ENCODE results near the gene NKD1.

Gene NKD1

GRCh38 chr16:50632927-50633800, 85.0 kb downstream of the NKD1 start:
- Mint-ChIP-seq H3K27ac (no peak overlapping the region), H3K27me3 (no peaks in the 10 kb centered on the region), H3K4me1 (no peaks in the 10 kb centered on the region)

GRCh38 chr16:50634090-50634489, 85.9 kb downstream of the NKD1 start:
- no peaks in the 10 kb centered on the region for H3K36me3 Mint-ChIP-seq
- H3K27me3 Mint-ChIP-seq, result peaks cover 4% of the 10 kb centered on the region
- no peaks in the 10 kb centered on the region for H3K9me3 Mint-ChIP-seq
- H3K27ac Mint-ChIP-seq, result no peak overlapping the region
- no peaks in the 10 kb centered on the region for H3K4me1 Mint-ChIP-seq
- H3K4me3 Mint-ChIP-seq, result no peak overlapping the region
- ATAC-seq, result no peak

More at GRCh38 chr16:50632927-50633800, 85.0 kb downstream of the NKD1 start:
- H3K9me3 Mint-ChIP-seq, result no peaks in the 10 kb centered on the region
- no peak overlapping the region for H3K4me3 Mint-ChIP-seq
- ATAC-seq, result no peak
- no peaks in the 10 kb centered on the region for H3K36me3 Mint-ChIP-seq

GRCh38 chr16:50634947-50635346, 86.8 kb downstream of the NKD1 start:
- peaks cover 13% of the 10 kb centered on the region for H3K27me3 Mint-ChIP-seq
- H3K36me3 Mint-ChIP-seq, result no peaks in the 10 kb centered on the region
- H3K9me3 Mint-ChIP-seq, result no peaks in the 10 kb centered on the region
- no peak for ATAC-seq
- H3K4me1 Mint-ChIP-seq, result no peaks in the 10 kb centered on the region
- H3K4me3 Mint-ChIP-seq, result no peak overlapping the region
- H3K27ac Mint-ChIP-seq, result no peak overlapping the region

- no peaks in the 10 kb centered on the region for H3K36me3 Mint-ChIP-seq
- H3K9me3 Mint-ChIP-seq, result no peaks in the 10 kb centered on the region
- H3K27me3 Mint-ChIP-seq, result peaks cover 21% of the 10 kb centered on the region
- no peaks in the 10 kb centered on the region for H3K4me1 Mint-ChIP-seq
- no peak overlapping the region for H3K27ac Mint-ChIP-seq
- ATAC-seq, result peak; percentile 32
- H3K4me3 Mint-ChIP-seq, result no peak overlapping the region
These were observed 87.6 kb downstream of the NKD1 start for GRCh38 chr16:50635505-50636392.

GRCh38 chr16:50636753-50637374, 88.7 kb downstream of the NKD1 start:
- no peaks in the 10 kb centered on the region for H3K4me1 Mint-ChIP-seq
- peaks cover 28% of the 10 kb centered on the region for H3K27me3 Mint-ChIP-seq
- no peaks in the 10 kb centered on the region for H3K9me3 Mint-ChIP-seq
- ATAC-seq, result no peak
- no peak overlapping the region for H3K4me3 Mint-ChIP-seq
- H3K27ac Mint-ChIP-seq, result no peak overlapping the region
- no peaks in the 10 kb centered on the region for H3K36me3 Mint-ChIP-seq

GRCh38 chr16:50637716-50638602, 89.8 kb downstream of the NKD1 start:
- H3K36me3 Mint-ChIP-seq, result no peaks in the 10 kb centered on the region
- peaks cover 28% of the 10 kb centered on the region for H3K27me3 Mint-ChIP-seq
- H3K27ac Mint-ChIP-seq, result no peak overlapping the region
- H3K9me3 Mint-ChIP-seq, result no peaks in the 10 kb centered on the region
- H3K4me1 Mint-ChIP-seq, result no peaks in the 10 kb centered on the region
- no peak overlapping the region for H3K4me3 Mint-ChIP-seq
- no peak for ATAC-seq

GRCh38 chr16:50638816-50639670, 90.8 kb downstream of the NKD1 start:
- no peak for ATAC-seq
- no peak overlapping the region for H3K27ac Mint-ChIP-seq
- no peaks in the 10 kb centered on the region for H3K36me3 Mint-ChIP-seq
- peaks cover 28% of the 10 kb centered on the region for H3K27me3 Mint-ChIP-seq
- H3K4me3 Mint-ChIP-seq, result no peak overlapping the region
- no peaks in the 10 kb centered on the region for H3K4me1 Mint-ChIP-seq
- H3K9me3 Mint-ChIP-seq, result no peaks in the 10 kb centered on the region

- no peak overlapping the region for H3K27ac Mint-ChIP-seq
- no peaks in the 10 kb centered on the region for H3K4me1 Mint-ChIP-seq
- no peak overlapping the region for H3K4me3 Mint-ChIP-seq
- H3K36me3 Mint-ChIP-seq, result no peaks in the 10 kb centered on the region
- H3K9me3 Mint-ChIP-seq, result no peaks in the 10 kb centered on the region
- no peak for ATAC-seq
- H3K27me3 Mint-ChIP-seq, result peaks cover 28% of the 10 kb centered on the region
These were observed 92.2 kb downstream of the NKD1 start for GRCh38 chr16:50640391-50640790.

- H3K27ac Mint-ChIP-seq, result no peak overlapping the region
- H3K4me1 Mint-ChIP-seq, result no peaks in the 10 kb centered on the region
- no peak for ATAC-seq
- H3K36me3 Mint-ChIP-seq, result no peaks in the 10 kb centered on the region
- H3K27me3 Mint-ChIP-seq, result peaks cover 28% of the 10 kb centered on the region
- no peak overlapping the region for H3K4me3 Mint-ChIP-seq
- no peaks in the 10 kb centered on the region for H3K9me3 Mint-ChIP-seq
These were observed 93.0 kb downstream of the NKD1 start for GRCh38 chr16:50640919-50641817.

GRCh38 chr16:50641818-50642187, 93.6 kb downstream of the NKD1 start:
- Mint-ChIP-seq H3K9me3 (no peaks in the 10 kb centered on the region), H3K36me3 (no peaks in the 10 kb centered on the region), H3K4me3 (no peak overlapping the region), H3K27ac (no peak overlapping the region), H3K4me1 (no peaks in the 10 kb centered on the region), H3K27me3 (peaks cover 28% of the 10 kb centered on the region)
- ATAC-seq, result no peak

GRCh38 chr16:50642349-50642748, 94.2 kb downstream of the NKD1 start:
- Mint-ChIP-seq H3K4me3 (no peak overlapping the region), H3K27ac (no peak overlapping the region), H3K9me3 (no peaks in the 10 kb centered on the region), H3K36me3 (no peaks in the 10 kb centered on the region), H3K4me1 (no peaks in the 10 kb centered on the region), H3K27me3 (peaks cover 28% of the 10 kb centered on the region)
- ATAC-seq, result no peak

GRCh38 chr16:50643192-50643591, 95.0 kb downstream of the NKD1 start:
- H3K27ac Mint-ChIP-seq, result no peak overlapping the region
- ATAC-seq, result no peak
- H3K4me3 Mint-ChIP-seq, result no peak overlapping the region
- peaks cover 28% of the 10 kb centered on the region for H3K27me3 Mint-ChIP-seq
- H3K9me3 Mint-ChIP-seq, result no peaks in the 10 kb centered on the region
- no peaks in the 10 kb centered on the region for H3K36me3 Mint-ChIP-seq
- no peaks in the 10 kb centered on the region for H3K4me1 Mint-ChIP-seq

- no peaks in the 10 kb centered on the region for H3K36me3 Mint-ChIP-seq
- H3K27ac Mint-ChIP-seq, result no peak overlapping the region
- no peak for ATAC-seq
- no peaks in the 10 kb centered on the region for H3K9me3 Mint-ChIP-seq
- H3K27me3 Mint-ChIP-seq, result peaks cover 23% of the 10 kb centered on the region
- no peaks in the 10 kb centered on the region for H3K4me1 Mint-ChIP-seq
- no peak overlapping the region for H3K4me3 Mint-ChIP-seq
These were observed 96.0 kb downstream of the NKD1 start for GRCh38 chr16:50644245-50644644.
